Measurements from ENCODE around the gene ACRBP. TPM values are rescaled to one million over a fixed set of nuclear protein-coding genes. Genes with fewer than 3 reads are reported as not detected.

Gene ACRBP
- total and polyA plus RNA-seq, 4 donors: 0.39 to 1.5 (median 0.65) TPM

DNA sequence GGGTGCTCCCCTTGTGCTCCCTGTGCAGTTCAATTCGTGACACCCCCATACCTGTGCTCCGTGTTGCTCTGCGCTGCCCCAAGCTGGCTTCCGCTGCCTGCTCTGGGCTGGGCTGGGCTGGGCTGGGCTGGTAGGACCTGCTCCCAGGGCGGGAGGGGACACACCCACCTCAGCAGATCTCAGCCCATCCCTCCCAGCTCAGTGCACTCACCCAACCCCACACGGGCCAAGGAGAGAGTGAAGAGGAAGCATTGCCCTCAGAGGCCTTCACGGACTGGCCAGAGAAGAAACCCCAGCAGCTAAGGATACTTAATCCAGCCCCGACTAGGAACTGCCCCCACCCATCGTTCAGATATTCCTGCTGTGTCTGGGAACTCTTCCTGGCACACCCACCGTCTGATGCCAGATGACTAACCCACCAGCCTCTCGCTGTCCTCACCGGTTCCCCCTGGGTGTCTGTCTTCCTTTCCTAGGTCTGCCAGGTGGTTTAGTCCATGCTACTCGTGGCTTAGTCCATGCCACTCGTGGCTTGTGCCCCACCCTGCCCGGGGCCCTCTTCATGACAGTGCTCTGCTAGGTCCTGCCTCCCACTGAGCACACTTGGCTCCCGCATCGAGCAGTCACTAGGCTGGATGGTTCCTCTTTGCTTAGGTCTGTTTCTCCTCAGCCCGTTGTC is 11.2 kb downstream of the ACRBP start, which contains the start of gene LPAR5:
LPAR5 (minus strand) TSS at position 104 of the 676 bp plus-strand sequence. CDS start 14,711 bp downstream, outside the sequence.
- no peak within 1 kb of the TSS for H3K4me3 ChIP-seq (ENCODE audit: low read depth in 1 of 3, low read length in 3 of 3)
- peak within 1 kb of the TSS in 1 of 2 donors; percentile 20 for H3K9ac ChIP-seq (ENCODE audit: low read depth in 1 of 2, low read length in 2 of 2)
- peaks cover 0 to 3% (median 2%) of the 10 kb centered on the region in 4 donors for H3K4me1 ChIP-seq (ENCODE audit: control insufficient read depth in 4 of 4, insufficient read depth in 4 of 4, low read length in 3 of 4)
- WGBS: 56% methylated on average over 18 of the region's 18 CpGs
- no peaks in the 10 kb centered on the region for H3K9me3 ChIP-seq (ENCODE audit: control insufficient read depth in 4 of 4, low read length in 3 of 4)
- no peaks in the 10 kb centered on the region for H3K27me3 ChIP-seq (ENCODE audit: control insufficient read depth in 4 of 4, insufficient read depth in 4 of 4, low read length in 3 of 4)
- TF ChIP-seq GABPA (IDR thresholded peaks at IDR 0.05 in 1 of 2, conservative IDR thresholded peaks at IDR 0.05 in 1 of 2) (no peak), FOXA1 (IDR thresholded peaks at IDR 0.05) (no peak)
- TF ChIP-seq, protein P1, sequence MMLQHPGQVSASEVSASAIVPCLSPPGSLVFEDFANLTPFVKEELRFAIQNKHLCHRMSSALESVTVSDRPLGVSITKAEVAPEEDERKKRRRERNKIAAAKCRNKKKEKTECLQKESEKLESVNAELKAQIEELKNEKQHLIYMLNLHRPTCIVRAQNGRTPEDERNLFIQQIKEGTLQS (IDR thresholded peaks at IDR 0.05): no peak
- TF ChIP-seq, protein P2, sequence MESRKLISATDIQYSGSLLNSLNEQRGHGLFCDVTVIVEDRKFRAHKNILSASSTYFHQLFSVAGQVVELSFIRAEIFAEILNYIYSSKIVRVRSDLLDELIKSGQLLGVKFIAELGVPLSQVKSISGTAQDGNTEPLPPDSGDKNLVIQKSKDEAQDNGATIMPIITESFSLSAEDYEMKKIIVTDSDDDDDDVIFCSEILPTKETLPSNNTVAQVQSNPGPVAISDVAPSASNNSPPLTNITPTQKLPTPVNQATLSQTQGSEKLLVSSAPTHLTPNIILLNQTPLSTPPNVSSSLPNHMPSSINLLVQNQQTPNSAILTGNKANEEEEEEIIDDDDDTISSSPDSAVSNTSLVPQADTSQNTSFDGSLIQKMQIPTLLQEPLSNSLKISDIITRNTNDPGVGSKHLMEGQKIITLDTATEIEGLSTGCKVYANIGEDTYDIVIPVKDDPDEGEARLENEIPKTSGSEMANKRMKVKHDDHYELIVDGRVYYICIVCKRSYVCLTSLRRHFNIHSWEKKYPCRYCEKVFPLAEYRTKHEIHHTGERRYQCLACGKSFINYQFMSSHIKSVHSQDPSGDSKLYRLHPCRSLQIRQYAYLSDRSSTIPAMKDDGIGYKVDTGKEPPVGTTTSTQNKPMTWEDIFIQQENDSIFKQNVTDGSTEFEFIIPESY (IDR thresholded peaks at IDR 0.05): no peak
- peak; percentile 71 for DNase-seq (ENCODE audit: low spot score)
- peak within 1 kb of the TSS in 1 of 2 donors; percentile 36 for H3K27ac ChIP-seq (ENCODE audit: low read depth in 1 of 2, low read length in 2 of 2)
- no peaks in the 10 kb centered on the region for H3K36me3 ChIP-seq (ENCODE audit: control insufficient read depth in 4 of 4, insufficient read depth in 3 of 4, low read depth in 1 of 4, low read length in 3 of 4)

DNA sequence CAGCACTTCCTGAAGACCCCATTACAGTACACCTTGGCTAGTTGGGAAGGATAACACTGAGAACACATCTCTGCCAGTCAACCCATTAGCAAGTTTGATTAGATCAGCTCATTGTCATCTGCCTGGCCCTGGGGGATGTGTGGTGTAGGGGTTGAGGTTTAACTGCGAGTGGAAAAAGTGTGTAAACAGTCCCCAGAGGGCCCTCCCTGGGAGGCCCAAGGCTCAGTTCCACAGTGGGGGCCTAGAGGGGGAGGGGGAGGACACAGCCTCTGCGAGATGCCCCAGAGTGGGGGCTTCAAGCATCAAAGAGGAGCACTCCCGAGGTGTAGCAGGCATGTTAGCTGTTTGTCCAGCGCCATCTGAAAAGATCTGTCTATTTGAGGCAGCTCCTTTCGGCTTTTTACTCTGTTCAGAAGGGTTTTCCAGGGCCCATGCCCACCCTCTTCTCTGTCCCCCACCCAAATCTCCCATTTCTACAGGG is 11.8 kb downstream of the ACRBP start:
- WGBS: 57% methylated on average over 5 of the region's 5 CpGs
- Histone ChIP-seq H3K27me3 (ENCODE audit: control insufficient read depth in 4 of 4, insufficient read depth in 4 of 4, low read length in 3 of 4) (no peaks in the 10 kb centered on the region), H3K36me3 (ENCODE audit: control insufficient read depth in 4 of 4, insufficient read depth in 3 of 4, low read depth in 1 of 4, low read length in 3 of 4) (no peaks in the 10 kb centered on the region), H3K4me3 (ENCODE audit: low read depth in 1 of 3, low read length in 3 of 3) (no peak overlapping the region), H3K27ac (ENCODE audit: low read depth in 1 of 2, low read length in 2 of 2) (peak overlapping the region in 1 of 2 donors; percentile 36), H3K9me3 (ENCODE audit: control insufficient read depth in 4 of 4, low read length in 3 of 4) (no peaks in the 10 kb centered on the region), H3K4me1 (ENCODE audit: control insufficient read depth in 4 of 4, insufficient read depth in 4 of 4, low read length in 3 of 4) (peaks cover 0 to 3% (median 2%) of the 10 kb centered on the region in 4 donors), H3K9ac (ENCODE audit: low read depth in 1 of 2, low read length in 2 of 2) (peak overlapping the region in 1 of 2 donors; percentile 20)
- DNase-seq (ENCODE audit: low spot score): peak; percentile 35
- TF ChIP-seq, protein P2 (IDR thresholded peaks at IDR 0.05): no peak
- TF ChIP-seq YY1 (IDR thresholded peaks at IDR 0.05) (no peak), HNF4A (conservative IDR thresholded peaks at IDR 0.05) (no peak), RXRA (IDR thresholded peaks at IDR 0.05) (no peak), EGR1 (IDR thresholded peaks at IDR 0.05; ENCODE audit: low read depth in 2 of 2) (no peak), FOXA2 (IDR thresholded peaks at IDR 0.05) (no peak), TAF1 (conservative IDR thresholded peaks at IDR 0.05) (no peak), NR2F2 (IDR thresholded peaks at IDR 0.05) (no peak), FOXA1 (IDR thresholded peaks at IDR 0.05) (no peak), JUND (IDR thresholded peaks at IDR 0.05) (no peak), HNF4G (IDR thresholded peaks at IDR 0.05) (no peak), RAD21 (IDR thresholded peaks at IDR 0.05) (no peak)
- TF ChIP-seq, protein P3, sequence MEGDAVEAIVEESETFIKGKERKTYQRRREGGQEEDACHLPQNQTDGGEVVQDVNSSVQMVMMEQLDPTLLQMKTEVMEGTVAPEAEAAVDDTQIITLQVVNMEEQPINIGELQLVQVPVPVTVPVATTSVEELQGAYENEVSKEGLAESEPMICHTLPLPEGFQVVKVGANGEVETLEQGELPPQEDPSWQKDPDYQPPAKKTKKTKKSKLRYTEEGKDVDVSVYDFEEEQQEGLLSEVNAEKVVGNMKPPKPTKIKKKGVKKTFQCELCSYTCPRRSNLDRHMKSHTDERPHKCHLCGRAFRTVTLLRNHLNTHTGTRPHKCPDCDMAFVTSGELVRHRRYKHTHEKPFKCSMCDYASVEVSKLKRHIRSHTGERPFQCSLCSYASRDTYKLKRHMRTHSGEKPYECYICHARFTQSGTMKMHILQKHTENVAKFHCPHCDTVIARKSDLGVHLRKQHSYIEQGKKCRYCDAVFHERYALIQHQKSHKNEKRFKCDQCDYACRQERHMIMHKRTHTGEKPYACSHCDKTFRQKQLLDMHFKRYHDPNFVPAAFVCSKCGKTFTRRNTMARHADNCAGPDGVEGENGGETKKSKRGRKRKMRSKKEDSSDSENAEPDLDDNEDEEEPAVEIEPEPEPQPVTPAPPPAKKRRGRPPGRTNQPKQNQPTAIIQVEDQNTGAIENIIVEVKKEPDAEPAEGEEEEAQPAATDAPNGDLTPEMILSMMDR (IDR thresholded peaks at IDR 0.05; ENCODE audit: low read depth, low read length, missing input control): no peak
- TF ChIP-seq, protein P1 (IDR thresholded peaks at IDR 0.05): no peak
- TF ChIP-seq, protein P4, sequence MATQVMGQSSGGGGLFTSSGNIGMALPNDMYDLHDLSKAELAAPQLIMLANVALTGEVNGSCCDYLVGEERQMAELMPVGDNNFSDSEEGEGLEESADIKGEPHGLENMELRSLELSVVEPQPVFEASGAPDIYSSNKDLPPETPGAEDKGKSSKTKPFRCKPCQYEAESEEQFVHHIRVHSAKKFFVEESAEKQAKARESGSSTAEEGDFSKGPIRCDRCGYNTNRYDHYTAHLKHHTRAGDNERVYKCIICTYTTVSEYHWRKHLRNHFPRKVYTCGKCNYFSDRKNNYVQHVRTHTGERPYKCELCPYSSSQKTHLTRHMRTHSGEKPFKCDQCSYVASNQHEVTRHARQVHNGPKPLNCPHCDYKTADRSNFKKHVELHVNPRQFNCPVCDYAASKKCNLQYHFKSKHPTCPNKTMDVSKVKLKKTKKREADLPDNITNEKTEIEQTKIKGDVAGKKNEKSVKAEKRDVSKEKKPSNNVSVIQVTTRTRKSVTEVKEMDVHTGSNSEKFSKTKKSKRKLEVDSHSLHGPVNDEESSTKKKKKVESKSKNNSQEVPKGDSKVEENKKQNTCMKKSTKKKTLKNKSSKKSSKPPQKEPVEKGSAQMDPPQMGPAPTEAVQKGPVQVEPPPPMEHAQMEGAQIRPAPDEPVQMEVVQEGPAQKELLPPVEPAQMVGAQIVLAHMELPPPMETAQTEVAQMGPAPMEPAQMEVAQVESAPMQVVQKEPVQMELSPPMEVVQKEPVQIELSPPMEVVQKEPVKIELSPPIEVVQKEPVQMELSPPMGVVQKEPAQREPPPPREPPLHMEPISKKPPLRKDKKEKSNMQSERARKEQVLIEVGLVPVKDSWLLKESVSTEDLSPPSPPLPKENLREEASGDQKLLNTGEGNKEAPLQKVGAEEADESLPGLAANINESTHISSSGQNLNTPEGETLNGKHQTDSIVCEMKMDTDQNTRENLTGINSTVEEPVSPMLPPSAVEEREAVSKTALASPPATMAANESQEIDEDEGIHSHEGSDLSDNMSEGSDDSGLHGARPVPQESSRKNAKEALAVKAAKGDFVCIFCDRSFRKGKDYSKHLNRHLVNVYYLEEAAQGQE (IDR thresholded peaks at IDR 0.05): no peak
- TF ChIP-seq, protein P5, sequence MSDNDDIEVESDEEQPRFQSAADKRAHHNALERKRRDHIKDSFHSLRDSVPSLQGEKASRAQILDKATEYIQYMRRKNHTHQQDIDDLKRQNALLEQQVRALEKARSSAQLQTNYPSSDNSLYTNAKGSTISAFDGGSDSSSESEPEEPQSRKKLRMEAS (IDR thresholded peaks at IDR 0.05): no peak
